Stomach (tissue), 9 donors: ENCODE data around the gene ATP5F1D. TPM values are rescaled to one million over a fixed set of nuclear protein-coding genes. Genes with fewer than 3 reads are reported as not detected.

ENCODE experiments used
- DNase-seq, 2 donors: peaks; one replicate each; pipeline versions ENCODE4 v3.0.0 to v3.0.0-alpha.2; 2013 to 2019
- H3K27ac ChIP-seq, 5 donors: fragments of 200-600 bp in 4 of 5; sonication (generic) in 4 of 5; one replicate each; pipeline ENCODE4 v1.5.1; 2013 to 2019; ENCODE audit warnings: mild to moderate bottlenecking in 1 of 5, moderate library complexity in 1 of 5
- H3K27me3 ChIP-seq, 3 donors: fragments of 200-600 bp; sonication (generic); one replicate each; pipeline ENCODE4 v1.5.1; 2017 to 2019; ENCODE audit warnings: mixed run types in 1 of 3
- H3K36me3 ChIP-seq, 4 donors: fragments of 200-600 bp; sonication (generic); 1 replicate in 3 of 4; 2 replicates in 1 of 4; pipeline ENCODE4 v1.5.1; 2016 to 2019
- H3K4me1 ChIP-seq, 4 donors: fragments of 200-600 bp; sonication (generic); one replicate each; pipeline ENCODE4 v1.5.1; 2016 to 2019
- H3K4me3 ChIP-seq, 4 donors: fragments of 200-600 bp; sonication (generic) in 3 of 4; one replicate each; pipeline ENCODE4 v1.5.1; 2016 to 2019; ENCODE audit warnings: mild to moderate bottlenecking in 1 of 4
- H3K9me3 ChIP-seq, 4 donors: fragments of 200-600 bp; sonication (generic); one replicate each; pipeline ENCODE4 v1.5.1; 2016 to 2019
- EP300 ChIP-seq: sonication (generic); formaldehyde crosslinking; IDR thresholded peaks from one replicate; pipeline ENCODE4 v1.6.1; 2017; ENCODE audit warnings: antibody characterized with exemption
- POLR2A ChIP-seq, 4 donors: fragments of 450-650 bp; IDR thresholded peaks; one replicate each; pipeline ENCODE4 v1.6.1; 2016; ENCODE audit warnings: antibody characterized with exemption in 4 of 4, control low read depth in 2 of 4, mild to moderate bottlenecking in 1 of 4, moderate library complexity in 1 of 4
- POLR2AphosphoS5 ChIP-seq, 3 donors: sonication (generic); formaldehyde crosslinking; IDR thresholded peaks; one replicate each; pipeline ENCODE4 v1.6.1; 2016; ENCODE audit warnings: antibody characterized with exemption in 3 of 3
- WGBS, 5 donors: extraction: QIAGEN DNeasy Blood & Tissue Kit in 3 of 5; methylation state at CpG; one replicate each; pipeline versions ENCODE4 v1.1.5 to v1.1.7; 2013 to 2018; 5-methylcytosine and 5-hydroxymethylcytosine counted together
- intact Hi-C: fragments of 100-400 bp; cut with DNase I; formaldehyde crosslinking; loops from one replicate; pipeline ENCODE4 v1.15.1; 2023; ENCODE audit warnings: low total_unique reads
- polyA plus RNA-seq, 3 donors: library from polyadenylated mRNA; stranded (reverse); fragments of 200-250 nt; gene quantifications; one replicate each; pipeline ENCODE4 v1.2.3, GENCODE V29; 2013
- total RNA-seq, 5 donors: library from RNA; depleted of rRNA; stranded (reverse); fragments of >200 nt; gene quantifications; one replicate each; pipeline versions ENCODE4 v1.1.0 to v1.2.3, GENCODE V29; 2014 to 2016
- TF ChIP-seq, protein P1 (sequence below), 7 experiments: fragments of 450-650 bp in 4 of 7; fragments of 200-600 bp in 3 of 7; sonication (generic) in 3 of 7; IDR thresholded peaks; one replicate each; pipeline ENCODE4 v1.5.1; 2016 to 2019; ENCODE audit warnings: antibody characterized with exemption in 7 of 7, control low read depth in 2 of 7, mild to moderate bottlenecking in 1 of 7
- donor health status: healthy with polysubstance abuse.
- donor health status: Bipolar disorder and iron deficiency.
- donor health status: healthy.

The ATP5F1D gene
- total and polyA plus RNA-seq, 8 donors: 26.4 to 905 (median 272) TPM

DNA sequence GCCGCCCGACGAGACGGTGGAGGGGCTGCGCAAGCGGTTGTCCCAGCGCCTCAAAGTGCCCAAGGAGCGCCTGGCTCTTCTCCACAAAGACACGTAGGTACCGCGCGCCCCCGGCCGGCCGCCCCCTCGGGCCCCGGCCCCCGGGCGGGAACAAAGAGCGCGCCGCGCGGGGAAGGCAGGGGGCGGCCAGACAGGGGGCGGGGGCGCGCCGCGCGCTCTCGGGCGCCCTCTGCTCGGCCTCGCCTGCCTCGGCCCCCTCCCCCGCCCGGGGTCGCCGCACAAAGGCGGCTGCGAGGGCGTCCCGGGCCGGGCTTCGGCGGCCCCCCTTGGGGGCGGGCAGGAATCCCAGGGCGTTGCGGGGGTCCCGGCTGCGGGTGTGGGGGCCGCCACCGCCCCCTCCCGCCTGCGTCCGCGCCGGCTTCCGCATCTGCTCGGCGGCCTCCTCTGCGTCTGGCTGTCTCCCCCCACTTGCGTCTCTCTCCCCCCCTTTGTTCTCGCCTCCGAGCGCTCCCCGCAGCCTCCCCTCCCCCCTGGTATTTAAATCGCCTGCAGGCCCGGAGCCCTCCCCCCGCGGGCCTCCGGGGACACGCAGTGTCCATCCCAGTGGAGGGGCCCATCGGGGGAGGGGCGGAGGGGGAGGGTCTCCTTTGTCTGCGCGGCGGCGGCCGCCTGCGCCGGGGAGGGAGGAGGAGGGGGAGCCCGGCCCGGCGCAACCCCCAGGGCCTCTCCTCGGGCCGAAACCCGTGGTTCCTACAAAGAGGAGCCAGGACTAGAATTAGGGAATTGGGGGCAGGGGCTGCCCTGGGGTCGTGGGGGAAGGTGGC, 9.1 kb downstream of the ATP5F1D start:
- DNase-seq: peak in 1 of 2 donors; percentile 92
- Histone ChIP-seq H3K36me3 (peaks cover 28 to 40% (median 34%) of the 10 kb centered on the region in 4 donors), H3K27ac (peak overlapping the region; percentile 80 to 100 (median 100)), H3K27me3 (no peaks in the 10 kb centered on the region), H3K9me3 (no peaks in the 10 kb centered on the region), H3K4me1 (peaks cover 61 to 74% (median 66%) of the 10 kb centered on the region in 4 donors), H3K4me3 (peak overlapping the region; percentile 68 to 94 (median 84))
- intact Hi-C loops: no loop called here
- 0 to 1% (median 1%) methylated on average over 31 to 77 of the region's 90 CpGs for WGBS, 5 donors
- TF ChIP-seq POLR2AphosphoS5 (IDR thresholded peaks at IDR 0.05): no peak
- TF ChIP-seq, protein P1, sequence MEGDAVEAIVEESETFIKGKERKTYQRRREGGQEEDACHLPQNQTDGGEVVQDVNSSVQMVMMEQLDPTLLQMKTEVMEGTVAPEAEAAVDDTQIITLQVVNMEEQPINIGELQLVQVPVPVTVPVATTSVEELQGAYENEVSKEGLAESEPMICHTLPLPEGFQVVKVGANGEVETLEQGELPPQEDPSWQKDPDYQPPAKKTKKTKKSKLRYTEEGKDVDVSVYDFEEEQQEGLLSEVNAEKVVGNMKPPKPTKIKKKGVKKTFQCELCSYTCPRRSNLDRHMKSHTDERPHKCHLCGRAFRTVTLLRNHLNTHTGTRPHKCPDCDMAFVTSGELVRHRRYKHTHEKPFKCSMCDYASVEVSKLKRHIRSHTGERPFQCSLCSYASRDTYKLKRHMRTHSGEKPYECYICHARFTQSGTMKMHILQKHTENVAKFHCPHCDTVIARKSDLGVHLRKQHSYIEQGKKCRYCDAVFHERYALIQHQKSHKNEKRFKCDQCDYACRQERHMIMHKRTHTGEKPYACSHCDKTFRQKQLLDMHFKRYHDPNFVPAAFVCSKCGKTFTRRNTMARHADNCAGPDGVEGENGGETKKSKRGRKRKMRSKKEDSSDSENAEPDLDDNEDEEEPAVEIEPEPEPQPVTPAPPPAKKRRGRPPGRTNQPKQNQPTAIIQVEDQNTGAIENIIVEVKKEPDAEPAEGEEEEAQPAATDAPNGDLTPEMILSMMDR (IDR thresholded peaks at IDR 0.05): no peak
- TF ChIP-seq POLR2A (IDR thresholded peaks at IDR 0.05): no peak
- no peak for TF ChIP-seq EP300

DNA sequence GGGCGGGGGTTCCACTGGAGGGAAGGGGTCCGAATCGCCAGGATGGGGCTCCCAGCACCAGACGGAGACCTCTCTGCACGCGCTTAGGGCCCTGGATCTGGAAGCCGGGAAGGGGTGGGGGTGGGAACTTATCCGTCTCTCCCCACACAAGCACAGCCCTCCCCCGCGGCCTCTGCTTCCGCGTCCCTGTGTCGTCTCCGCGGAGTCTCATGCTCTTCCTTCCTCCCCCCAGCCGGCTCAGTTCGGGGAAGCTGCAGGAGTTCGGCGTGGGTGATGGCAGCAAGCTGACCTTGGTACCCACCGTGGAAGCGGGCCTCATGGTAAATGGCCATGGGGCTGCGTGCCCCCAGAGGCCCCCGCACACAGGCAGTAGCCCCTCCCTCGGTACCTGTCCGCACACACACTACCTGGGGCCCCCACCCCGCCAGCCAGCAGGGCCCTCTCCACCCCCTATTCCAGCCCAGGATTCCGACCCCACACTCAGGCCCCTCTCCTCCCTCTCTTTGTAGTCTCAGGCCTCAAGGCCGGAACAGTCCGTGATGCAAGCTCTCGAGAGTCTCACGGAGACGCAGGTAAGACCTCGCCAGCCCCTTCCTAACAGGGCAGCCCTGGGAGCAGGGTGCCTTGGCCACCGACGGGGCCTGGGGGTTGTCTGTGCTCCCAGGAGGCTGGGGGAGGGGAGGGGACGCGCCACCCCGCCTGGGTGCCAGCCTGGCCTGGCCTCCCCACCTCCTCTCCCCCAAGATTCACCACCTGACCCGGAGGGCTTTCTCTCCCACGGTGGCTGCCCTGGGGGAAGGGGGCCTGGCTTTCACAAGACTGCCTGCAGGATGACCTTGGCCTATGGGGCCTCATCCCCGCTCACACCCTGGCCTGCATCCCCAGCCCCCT, 10.0 kb downstream of the ATP5F1D start:
- peaks cover 36 to 49% (median 44%) of the 10 kb centered on the region in 4 donors for H3K36me3 ChIP-seq
- WGBS, 5 donors: 1 to 4% (median 3%) methylated on average over 18 to 41 of the region's 41 CpGs
- H3K27me3 ChIP-seq: no peaks in the 10 kb centered on the region
- DNase-seq: peak; percentile 72 to 88
- TF ChIP-seq POLR2A (IDR thresholded peaks at IDR 0.05): no peak
- TF ChIP-seq POLR2AphosphoS5 (IDR thresholded peaks at IDR 0.05): peak in 2 of 3 donors; percentile 18 to 21
- TF ChIP-seq, protein P1 (IDR thresholded peaks at IDR 0.05): no peak
- TF ChIP-seq EP300: no peak
- intact Hi-C loops: no loop called here
- peak overlapping the region; percentile 80 to 100 (median 100) for H3K27ac ChIP-seq
- H3K9me3 ChIP-seq: no peaks in the 10 kb centered on the region
- H3K4me3 ChIP-seq: peak overlapping the region; percentile 68 to 94 (median 84)
- H3K4me1 ChIP-seq: peaks cover 56 to 71% (median 65%) of the 10 kb centered on the region in 4 donors

DNA sequence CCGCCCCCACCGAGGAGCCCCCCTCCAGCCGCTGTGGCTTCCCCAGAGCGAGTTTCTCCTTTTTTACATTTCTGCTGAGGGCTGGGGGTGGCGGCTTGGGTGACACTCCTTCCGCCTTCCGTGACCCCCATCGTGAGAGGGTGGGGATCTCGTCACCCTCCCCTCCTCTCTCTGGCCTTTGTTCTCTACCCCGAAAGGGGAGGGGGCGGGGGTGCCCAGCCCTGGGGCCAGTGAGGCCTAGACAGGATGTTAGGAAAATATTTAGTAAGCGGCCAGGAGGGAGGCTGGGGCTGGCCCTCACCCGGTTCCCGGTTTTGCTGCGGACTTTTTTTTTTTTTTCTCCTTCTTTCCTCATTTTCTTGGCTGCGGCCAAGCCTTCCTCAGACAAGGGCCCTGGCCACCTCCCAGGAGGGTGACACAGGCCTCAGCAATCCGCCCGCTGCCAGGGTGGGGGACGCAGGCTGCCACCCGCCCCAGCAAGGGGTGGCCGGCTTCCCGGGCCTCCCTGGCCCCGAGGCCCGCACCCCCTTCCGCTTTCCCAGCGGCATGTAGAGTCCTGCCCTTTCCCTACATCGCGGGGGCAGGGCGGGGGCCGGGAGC, 10.8 kb downstream of the ATP5F1D start:
- TF ChIP-seq, protein P1 (IDR thresholded peaks at IDR 0.05): no peak
- TF ChIP-seq EP300 (peak; percentile 15), POLR2AphosphoS5 (IDR thresholded peaks at IDR 0.05) (peak in 2 of 3 donors; percentile 48 to 78)
- peak; percentile 92 to 94 for DNase-seq
- peaks cover 43 to 57% (median 51%) of the 10 kb centered on the region in 4 donors for H3K36me3 ChIP-seq
- H3K4me3 ChIP-seq: peak overlapping the region; percentile 68 to 94 (median 84)
- WGBS, 5 donors: 1 to 2% (median 1%) methylated on average over 19 to 30 of the region's 30 CpGs
- H3K27ac ChIP-seq: peak overlapping the region; percentile 80 to 100 (median 100)
- H3K27me3 ChIP-seq: no peaks in the 10 kb centered on the region
- no peaks in the 10 kb centered on the region for H3K9me3 ChIP-seq
- intact Hi-C loops: no loop called here
- peaks cover 56 to 71% (median 66%) of the 10 kb centered on the region in 4 donors for H3K4me1 ChIP-seq
